Activated naive CD8-positive, alpha-beta T cell treated with anti-CD3 and anti-CD28 coated beads for 36 hours (primary cell): ENCODE results near the gene MOV10. TPM values are rescaled to one million over a fixed set of nuclear protein-coding genes. Genes with fewer than 3 reads are reported as not detected.

Source experiments
- DNase-seq: peaks from one replicate; pipeline ENCODE4 v3.0.0; 2021
- H3K27ac Mint-ChIP-seq: one replicate; pipeline ENCODE4 v1.8.0; 2022; ENCODE audit warnings: mild to moderate bottlenecking, moderate library complexity, mixed read lengths
- H3K27me3 Mint-ChIP-seq: one replicate; pipeline ENCODE4 v1.8.0; 2022; ENCODE audit warnings: mild to moderate bottlenecking, mixed read lengths
- H3K36me3 Mint-ChIP-seq: one replicate; pipeline ENCODE4 v1.8.0; 2021; ENCODE audit warnings: mild to moderate bottlenecking, mixed read lengths
- H3K4me1 Mint-ChIP-seq: one replicate; pipeline ENCODE4 v1.8.0; 2021; ENCODE audit warnings: mixed read lengths
- H3K4me3 Mint-ChIP-seq: one replicate; pipeline ENCODE4 v1.8.0; 2022; ENCODE audit warnings: mild to moderate bottlenecking, moderate library complexity, mixed read lengths
- H3K9me3 Mint-ChIP-seq: one replicate; pipeline ENCODE4 v1.8.0; 2022; ENCODE audit warnings: mixed read lengths
- total RNA-seq, 2 experiments: library from RNA; stranded (reverse); gene quantifications; one replicate each; pipeline ENCODE4 v1.2.3, GENCODE V29; 2021

The MOV10 gene
- total RNA-seq, 2 experiments from 2014 or later: 66.1 to 66.4 TPM

GRCh38 chr1:112701227-112702066, 27.0 kb downstream of the MOV10 start:
- Mint-ChIP-seq H3K36me3 (peaks cover 10% of the 10 kb centered on the region), H3K27me3 (no peaks in the 10 kb centered on the region), H3K4me1 (peaks cover 64% of the 10 kb centered on the region), H3K27ac (peak overlapping the region; percentile 89), H3K4me3 (peak overlapping the region; percentile 9), H3K9me3 (no peaks in the 10 kb centered on the region)
- no peak for DNase-seq

- Mint-ChIP-seq H3K27me3 (no peaks in the 10 kb centered on the region), H3K27ac (peak overlapping the region; percentile 78), H3K4me3 (peak overlapping the region; percentile 9), H3K4me1 (peaks cover 64% of the 10 kb centered on the region), H3K9me3 (no peaks in the 10 kb centered on the region), H3K36me3 (peaks cover 10% of the 10 kb centered on the region)
- DNase-seq: no peak
These were observed 27.6 kb downstream of the MOV10 start for GRCh38 chr1:112702067-112702395.

DNA sequence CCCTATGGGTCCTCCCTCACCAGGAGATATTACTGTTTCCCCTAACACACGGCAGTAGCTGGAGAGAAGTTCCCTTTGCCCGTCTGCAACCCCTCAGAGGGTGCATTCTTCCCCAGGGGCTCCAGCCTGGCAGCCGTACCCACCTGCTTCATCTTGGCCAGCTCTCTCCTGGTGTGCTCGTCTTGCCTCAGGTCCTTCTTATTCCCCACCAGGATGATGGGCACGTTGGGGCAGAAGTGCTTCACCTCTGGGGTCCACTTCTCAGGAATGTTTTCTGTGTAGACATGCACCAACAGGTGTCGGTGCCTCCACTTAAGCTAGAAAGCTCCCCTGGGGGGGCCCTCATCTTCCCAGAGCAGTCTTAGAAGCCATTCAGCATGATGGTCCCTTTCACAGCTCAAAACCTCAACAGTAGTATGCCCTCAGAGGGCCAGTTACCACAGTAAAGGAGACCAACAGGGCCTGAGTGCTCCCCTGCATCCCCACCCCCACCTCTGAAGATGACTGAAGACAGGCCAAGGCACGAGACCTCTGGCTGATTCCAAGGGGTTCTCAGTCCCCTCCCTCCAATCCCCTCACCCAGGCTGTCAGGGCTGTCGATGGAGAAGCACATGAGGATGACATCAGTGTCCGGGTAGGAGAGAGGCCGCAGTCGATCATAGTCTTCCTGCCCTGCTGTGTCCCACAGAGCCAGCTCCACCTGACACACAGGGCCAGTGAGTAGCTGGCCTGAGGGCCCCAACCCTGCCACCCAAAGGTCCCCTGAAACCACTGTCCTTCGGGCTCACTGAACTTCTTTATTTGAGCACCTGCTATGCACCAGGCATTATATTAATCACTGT, 28.2 kb downstream of the MOV10 start:
- Mint-ChIP-seq H3K4me1 (peaks cover 65% of the 10 kb centered on the region), H3K4me3 (no peak overlapping the region), H3K9me3 (no peaks in the 10 kb centered on the region), H3K27ac (peak overlapping the region; percentile 78), H3K36me3 (peaks cover 10% of the 10 kb centered on the region), H3K27me3 (peaks cover 3% of the 10 kb centered on the region)
- no peak for DNase-seq

DNA sequence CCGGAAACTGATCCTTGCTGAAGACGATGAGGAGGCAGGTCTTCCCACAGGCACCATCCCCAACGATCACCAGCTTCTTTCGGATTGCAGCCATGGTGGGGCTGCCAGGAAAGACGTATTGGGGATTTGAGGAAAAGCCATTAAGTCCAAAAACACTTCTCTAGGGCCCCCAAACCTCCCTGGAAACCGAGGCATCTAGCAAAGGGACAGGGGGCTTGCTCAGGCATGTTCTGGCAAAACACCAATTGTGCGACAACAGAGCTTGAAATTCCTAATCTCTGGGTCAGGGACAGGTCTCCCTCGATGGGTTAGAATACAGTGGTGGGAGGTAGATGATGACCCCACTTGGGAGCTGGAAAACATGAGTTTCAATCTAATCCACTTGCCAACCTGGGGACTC, 29.2 kb downstream of the MOV10 start:
- Mint-ChIP-seq H3K9me3 (no peaks in the 10 kb centered on the region), H3K36me3 (peaks cover 10% of the 10 kb centered on the region), H3K27me3 (peaks cover 10% of the 10 kb centered on the region), H3K27ac (no peak overlapping the region), H3K4me3 (no peak overlapping the region), H3K4me1 (peaks cover 67% of the 10 kb centered on the region)
- no peak for DNase-seq

DNA sequence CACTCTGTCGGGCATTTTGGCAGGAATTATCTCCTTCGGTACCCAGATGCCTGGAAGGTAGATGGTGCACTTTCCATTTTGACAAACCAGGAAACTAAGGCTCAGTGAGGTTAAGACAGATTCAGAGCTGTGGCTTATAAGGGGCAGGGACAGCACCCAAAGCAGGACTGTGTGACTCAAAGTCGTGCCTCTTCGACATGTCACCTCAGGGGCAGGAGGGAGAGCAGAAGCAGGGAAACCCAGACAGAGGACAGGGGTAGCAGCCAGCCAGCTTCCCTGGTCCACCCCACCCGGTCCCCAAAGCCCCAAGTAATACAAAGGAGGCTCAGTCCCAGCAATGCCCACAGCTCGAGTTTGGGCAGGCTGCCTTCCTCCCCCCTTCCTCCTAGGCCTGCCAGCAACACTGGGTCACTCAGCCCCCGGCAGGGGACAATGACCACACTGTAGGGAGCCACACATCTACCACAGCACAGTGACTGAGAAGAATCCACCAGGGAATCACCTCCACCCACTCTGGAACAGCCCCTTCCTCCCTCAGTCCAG, 30.0 kb downstream of the MOV10 start:
- Mint-ChIP-seq H3K27ac (peak overlapping the region; percentile 65), H3K4me3 (peak overlapping the region; percentile 74), H3K36me3 (peaks cover 10% of the 10 kb centered on the region), H3K4me1 (peaks cover 67% of the 10 kb centered on the region), H3K9me3 (no peaks in the 10 kb centered on the region), H3K27me3 (peaks cover 12% of the 10 kb centered on the region)
- DNase-seq: no peak

GRCh38 chr1:112704934-112705627, 30.6 kb downstream of the MOV10 start:
- peak; percentile 54 for DNase-seq
- Mint-ChIP-seq H3K27me3 (peaks cover 12% of the 10 kb centered on the region), H3K27ac (peak overlapping the region; percentile 65), H3K9me3 (no peaks in the 10 kb centered on the region), H3K36me3 (peaks cover 10% of the 10 kb centered on the region), H3K4me1 (peaks cover 65% of the 10 kb centered on the region), H3K4me3 (peak overlapping the region; percentile 74)

- H3K36me3 Mint-ChIP-seq: peaks cover 6% of the 10 kb centered on the region
- peaks cover 49% of the 10 kb centered on the region for H3K4me1 Mint-ChIP-seq
- H3K27ac Mint-ChIP-seq: no peak within 1 kb of the TSS
- peak within 1 kb of the TSS; percentile 74 for H3K4me3 Mint-ChIP-seq
- H3K9me3 Mint-ChIP-seq: no peaks in the 10 kb centered on the region
- DNase-seq: peak; percentile 61
- peaks cover 12% of the 10 kb centered on the region for H3K27me3 Mint-ChIP-seq
These were observed 32.2 kb downstream of the MOV10 start, which contains the start of gene RHOC for GRCh38 chr1:112706505-112707220. Gene RHOC (minus strand): TSS chr1:112707127. CDS start chr1:112703799, 3,328 bp downstream.

- peak; percentile 72 for DNase-seq
- Mint-ChIP-seq H3K27me3 (peaks cover 17% of the 10 kb centered on the region), H3K27ac (no peak overlapping the region), H3K4me3 (peak overlapping the region; percentile 72), H3K4me1 (peaks cover 42% of the 10 kb centered on the region), H3K9me3 (no peaks in the 10 kb centered on the region), H3K36me3 (no peaks in the 10 kb centered on the region)
These were observed 33.0 kb downstream of the MOV10 start for GRCh38 chr1:112707221-112708001.

DNA sequence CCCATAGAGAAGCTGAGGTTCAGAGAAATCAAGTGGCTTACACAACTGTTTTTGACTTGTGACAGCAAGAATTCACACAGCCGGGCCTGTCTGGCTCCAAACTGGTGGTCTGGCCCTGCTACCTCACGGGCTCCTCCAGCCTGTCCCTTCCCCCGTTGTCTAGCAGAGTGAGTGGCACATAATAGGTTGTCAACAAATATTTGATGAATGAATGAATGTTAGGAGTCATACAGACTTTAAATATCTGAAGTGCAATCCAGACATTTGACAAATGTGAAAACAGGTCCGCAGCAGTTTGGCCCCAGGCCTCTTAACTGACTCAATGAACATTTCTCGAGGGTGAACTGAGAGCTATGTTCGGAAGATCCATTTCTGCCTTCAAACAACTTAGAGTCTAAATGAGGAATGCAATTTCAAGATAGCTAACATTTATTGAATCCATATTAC, 33.6 kb downstream of the MOV10 start:
- Mint-ChIP-seq H3K4me3 (no peak overlapping the region), H3K27ac (no peak overlapping the region), H3K4me1 (peaks cover 36% of the 10 kb centered on the region), H3K36me3 (no peaks in the 10 kb centered on the region), H3K27me3 (peaks cover 23% of the 10 kb centered on the region), H3K9me3 (no peaks in the 10 kb centered on the region)
- DNase-seq: no peak

DNA sequence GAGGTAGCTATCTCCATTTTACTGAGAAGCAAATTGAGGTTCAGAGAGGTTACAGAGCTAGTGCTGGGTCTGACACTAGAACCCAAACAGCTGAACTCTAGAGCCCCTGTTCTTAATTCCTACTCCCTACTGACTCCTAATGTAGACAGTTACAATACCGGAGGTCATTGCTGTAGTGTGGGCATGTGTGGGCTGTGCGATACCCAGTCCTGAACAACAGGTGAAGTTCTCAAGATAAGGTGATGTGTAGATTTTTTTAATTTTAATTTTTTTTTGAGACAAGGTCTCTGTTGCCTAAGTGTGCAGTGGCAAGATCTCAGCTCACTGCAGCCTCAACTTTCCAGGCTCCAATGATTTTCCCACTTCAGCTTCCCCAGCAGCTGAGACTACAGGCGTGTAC, 34.0 kb downstream of the MOV10 start:
- Mint-ChIP-seq H3K27me3 (peaks cover 28% of the 10 kb centered on the region), H3K4me3 (no peak overlapping the region), H3K36me3 (no peaks in the 10 kb centered on the region), H3K9me3 (no peaks in the 10 kb centered on the region), H3K4me1 (peaks cover 36% of the 10 kb centered on the region), H3K27ac (no peak overlapping the region)
- no peak for DNase-seq

DNA sequence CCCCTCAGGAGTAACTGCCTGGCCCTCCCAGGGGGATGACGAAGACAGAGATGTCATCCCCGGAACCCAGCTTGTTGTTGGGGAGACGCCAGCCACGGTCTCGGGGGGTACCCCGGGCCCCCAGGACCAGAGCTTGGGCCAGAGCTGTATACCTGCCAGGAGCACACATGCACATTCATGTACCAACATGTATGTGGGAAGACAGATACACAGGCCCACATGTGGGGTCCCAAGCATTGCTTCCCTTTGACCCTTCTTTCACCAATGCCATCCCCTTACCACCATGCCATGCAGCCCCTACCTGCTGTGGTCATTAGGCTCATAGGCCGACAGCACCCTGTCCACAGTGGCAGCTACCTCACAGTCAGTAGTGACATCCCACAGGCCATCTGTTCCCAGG, 35.7 kb downstream of the MOV10 start:
- Mint-ChIP-seq H3K9me3 (no peaks in the 10 kb centered on the region), H3K4me1 (peaks cover 28% of the 10 kb centered on the region), H3K4me3 (no peak overlapping the region), H3K27ac (no peak overlapping the region), H3K27me3 (peaks cover 41% of the 10 kb centered on the region), H3K36me3 (no peaks in the 10 kb centered on the region)
- DNase-seq: no peak

DNA sequence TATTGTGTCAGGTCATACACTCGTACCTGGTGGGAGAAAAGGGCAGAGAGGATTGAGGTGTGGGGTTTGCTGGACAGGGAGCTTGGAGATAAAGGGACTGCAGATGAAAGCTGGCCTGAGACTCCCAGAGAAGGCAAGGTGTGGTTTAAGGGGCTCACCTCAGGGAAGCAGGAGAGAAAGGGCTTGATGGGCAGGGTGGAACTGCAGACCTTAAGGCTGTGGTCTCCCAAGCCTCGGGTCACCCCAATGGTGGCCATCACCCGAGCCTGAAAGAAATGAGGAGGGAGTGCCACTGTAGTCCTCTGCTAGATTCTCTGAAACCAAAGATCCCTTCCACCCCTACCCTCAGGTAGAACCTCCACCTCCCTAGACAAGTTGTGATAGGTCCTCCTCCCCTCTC, 36.1 kb downstream of the MOV10 start:
- Mint-ChIP-seq H3K4me1 (peaks cover 26% of the 10 kb centered on the region), H3K9me3 (no peaks in the 10 kb centered on the region), H3K27me3 (peaks cover 41% of the 10 kb centered on the region), H3K36me3 (no peaks in the 10 kb centered on the region), H3K4me3 (no peak overlapping the region), H3K27ac (no peak overlapping the region)
- DNase-seq: no peak

- Mint-ChIP-seq H3K27ac (no peak overlapping the region), H3K4me1 (peaks cover 26% of the 10 kb centered on the region), H3K27me3 (peaks cover 41% of the 10 kb centered on the region), H3K4me3 (no peak overlapping the region), H3K9me3 (no peaks in the 10 kb centered on the region), H3K36me3 (no peaks in the 10 kb centered on the region)
- DNase-seq: no peak
These were observed 36.6 kb downstream of the MOV10 start for GRCh38 chr1:112711041-112711440.
